NCI-H526 treated with DMSO at 0.1 percent for 48 hours (cell line): ENCODE data around the gene PARM1.

ENCODE experiments used
- DNase-seq: peaks from one replicate; lab custom pipeline; 2025; lab: John Stamatoyannopoulos, UW

PARM1 gene, protein sequence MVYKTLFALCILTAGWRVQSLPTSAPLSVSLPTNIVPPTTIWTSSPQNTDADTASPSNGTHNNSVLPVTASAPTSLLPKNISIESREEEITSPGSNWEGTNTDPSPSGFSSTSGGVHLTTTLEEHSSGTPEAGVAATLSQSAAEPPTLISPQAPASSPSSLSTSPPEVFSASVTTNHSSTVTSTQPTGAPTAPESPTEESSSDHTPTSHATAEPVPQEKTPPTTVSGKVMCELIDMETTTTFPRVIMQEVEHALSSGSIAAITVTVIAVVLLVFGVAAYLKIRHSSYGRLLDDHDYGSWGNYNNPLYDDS

DNA sequence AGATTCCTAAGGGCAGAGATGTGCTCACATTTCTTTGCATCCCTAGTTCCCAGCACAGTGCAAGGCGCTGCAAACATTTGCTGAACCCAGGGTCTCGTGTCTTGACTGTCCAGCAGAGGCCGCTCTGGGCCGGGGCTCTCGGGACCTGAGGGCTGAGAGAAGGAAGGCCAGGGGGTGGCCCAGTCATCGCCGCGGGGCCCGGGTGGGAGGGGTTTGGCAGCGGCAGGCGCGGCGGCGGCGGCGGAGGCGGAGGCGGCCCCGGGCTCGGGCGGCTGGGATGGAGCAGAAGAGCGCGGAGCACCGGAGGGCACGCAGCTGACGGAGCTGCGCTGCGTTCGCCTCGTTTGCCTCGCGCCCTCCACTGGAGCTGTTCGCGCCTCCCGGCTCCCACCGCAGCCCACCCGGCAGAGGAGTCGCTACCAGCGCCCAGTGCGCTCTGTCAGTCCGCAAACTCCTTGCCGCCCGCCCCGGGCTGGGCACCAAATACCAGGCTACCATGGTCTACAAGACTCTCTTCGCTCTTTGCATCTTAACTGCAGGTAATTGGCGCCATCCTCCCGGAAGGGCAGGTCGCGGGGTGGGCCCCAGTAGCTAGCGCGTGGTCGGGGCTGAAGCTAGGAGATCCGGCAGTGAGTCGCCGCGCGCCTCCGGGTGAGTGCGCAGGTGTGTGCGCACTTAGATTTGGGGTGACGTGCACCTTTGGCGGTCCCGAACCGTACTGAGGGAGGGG, at the start of gene PARM1:
Gene PARM1, plus strand, starts transcription at position 285 of the 730 bp plus-strand sequence. Its CDS starts 212 bp downstream, at position 497.
- peak; percentile 41 for DNase-seq

DNA sequence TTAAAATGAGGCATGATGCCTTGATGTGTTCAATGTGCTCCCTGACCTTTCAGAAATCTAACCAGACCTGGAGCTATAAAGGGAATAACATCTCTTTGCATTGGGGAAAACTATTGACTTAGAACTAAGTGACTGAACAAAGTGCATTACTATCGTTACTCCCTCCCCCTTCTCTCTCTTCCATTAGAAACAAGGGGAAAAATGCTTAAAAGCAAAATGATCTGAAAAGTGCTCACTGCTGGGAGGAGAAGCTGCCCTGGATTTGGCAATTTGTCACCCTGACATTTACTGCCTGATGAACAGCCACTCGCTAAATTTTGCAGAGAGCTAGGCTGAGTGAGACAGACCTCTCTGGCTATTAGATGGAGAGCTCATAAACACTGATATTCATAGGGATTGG, 48.6 kb upstream of the PARM1 start:
- DNase-seq, result no peak

GRCh38 chr4:74886484-74886883, 46.4 kb upstream of the PARM1 start:
- DNase-seq, result no peak

GRCh38 chr4:74890341-74890740, 42.6 kb upstream of the PARM1 start:
- DNase-seq, result no peak

DNA sequence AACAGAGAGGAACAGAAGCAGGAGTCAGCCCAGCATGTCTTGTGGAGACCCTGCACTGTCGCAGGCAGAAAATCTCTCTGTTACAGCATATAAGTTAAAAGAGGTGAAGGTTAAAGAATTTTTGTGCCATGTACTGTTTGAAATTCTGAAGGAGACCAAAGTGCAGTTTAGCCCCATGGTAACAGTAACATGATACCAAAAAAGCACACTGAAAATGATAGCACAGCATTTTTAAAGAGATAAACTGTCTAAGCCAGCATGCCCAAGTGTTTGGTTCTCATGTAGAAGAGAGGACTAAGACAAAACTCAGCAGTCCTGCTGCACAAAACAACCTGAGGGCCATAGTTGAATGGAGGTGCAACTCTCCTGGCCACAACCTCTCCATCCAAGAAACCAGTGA, 41.9 kb upstream of the PARM1 start:
- no peak for DNase-seq

DNA sequence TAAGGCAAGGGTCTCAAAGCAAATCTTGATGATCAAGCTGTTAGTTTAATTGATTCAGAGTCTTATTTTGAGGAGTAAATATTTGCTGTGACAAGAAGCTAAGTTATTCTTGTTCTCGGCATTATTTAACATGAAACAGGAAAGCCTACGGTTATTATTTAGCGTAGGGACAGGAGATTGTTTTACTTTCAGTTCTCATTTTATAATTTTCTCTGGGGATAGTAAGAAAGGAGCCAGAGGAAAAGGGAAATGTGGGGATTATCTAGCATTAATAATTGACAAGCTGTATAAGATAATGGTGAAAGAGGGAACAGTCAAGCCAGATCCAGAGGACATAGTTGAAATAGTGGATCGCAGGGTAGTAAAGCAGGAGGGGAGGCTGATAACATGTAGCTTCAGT, 39.7 kb upstream of the PARM1 start:
- DNase-seq, result no peak

- DNase-seq, result no peak
Measured at GRCh38 chr4:74896595-74896994, 36.3 kb upstream of the PARM1 start.

DNA sequence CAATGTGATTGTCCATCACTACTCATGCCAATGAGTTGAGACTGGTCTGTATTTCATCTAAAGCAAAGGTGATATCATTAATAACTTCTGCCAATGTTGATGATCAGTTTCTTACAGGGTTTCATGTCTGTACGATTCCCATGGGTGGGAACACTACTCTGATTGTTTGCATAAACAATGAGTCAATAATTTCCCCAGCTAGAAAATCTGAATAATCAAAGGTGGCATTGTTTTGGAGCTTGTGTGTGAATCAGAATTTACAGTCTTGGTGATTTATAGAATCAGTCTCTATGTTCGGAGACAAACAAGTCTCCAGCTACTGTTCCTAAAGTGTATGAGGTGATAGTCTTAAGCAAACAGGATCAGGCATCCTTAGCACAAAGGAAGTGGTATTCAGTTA, 35.5 kb upstream of the PARM1 start:
- no peak for DNase-seq

DNA sequence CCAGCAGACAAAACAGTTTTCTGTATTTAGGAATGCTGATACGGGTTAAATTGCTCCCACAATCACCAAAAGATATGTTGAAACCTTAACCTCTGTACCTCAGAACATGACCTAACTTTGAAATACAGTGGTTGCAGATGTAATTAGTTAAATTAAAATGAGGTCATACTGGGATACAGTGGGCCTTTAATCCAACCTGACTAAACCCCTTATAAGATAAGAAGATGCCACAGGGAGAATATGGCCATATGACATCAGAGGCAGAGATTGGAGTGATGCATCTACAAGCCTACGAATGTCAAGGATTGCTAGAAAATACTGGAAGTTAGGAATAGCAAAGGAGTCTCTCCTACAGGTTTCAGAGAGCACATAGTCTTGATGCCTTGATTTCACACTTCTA, 32.1 kb upstream of the PARM1 start:
- no peak for DNase-seq

DNA sequence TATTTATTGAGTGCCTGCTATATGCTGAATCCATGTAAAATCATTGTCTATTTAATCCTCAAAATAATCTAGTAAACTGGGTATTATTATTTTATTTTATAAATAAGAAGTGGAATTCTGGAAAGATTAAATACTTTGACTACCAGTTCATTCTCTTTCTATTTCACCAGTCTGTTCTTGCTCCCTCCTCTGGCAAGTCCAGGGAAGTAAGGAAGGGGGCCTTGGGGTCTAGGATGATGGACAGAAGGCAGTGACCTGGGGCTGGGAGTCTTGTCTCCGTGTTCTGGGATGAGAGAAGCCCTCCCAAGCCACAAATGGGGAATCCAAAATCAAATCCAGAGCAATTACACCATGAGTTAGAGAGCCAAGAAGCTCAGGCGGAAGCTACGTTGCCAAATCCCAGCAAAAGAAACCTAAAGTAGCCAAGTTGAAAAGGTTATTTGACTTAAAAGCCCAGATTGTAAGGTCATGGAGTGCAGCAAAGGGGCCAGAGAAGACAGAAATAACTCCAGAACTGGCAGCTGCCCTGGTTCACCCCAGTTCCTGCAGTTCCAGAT, 28.3 kb upstream of the PARM1 start:
- DNase-seq, result no peak

- DNase-seq, result no peak
Measured at GRCh38 chr4:74906771-74907170, 26.1 kb upstream of the PARM1 start.

- no peak for DNase-seq
Measured at GRCh38 chr4:74919783-74920182, 13.1 kb upstream of the PARM1 start.

GRCh38 chr4:74920704-74921103, 12.2 kb upstream of the PARM1 start:
- DNase-seq, result no peak

DNA sequence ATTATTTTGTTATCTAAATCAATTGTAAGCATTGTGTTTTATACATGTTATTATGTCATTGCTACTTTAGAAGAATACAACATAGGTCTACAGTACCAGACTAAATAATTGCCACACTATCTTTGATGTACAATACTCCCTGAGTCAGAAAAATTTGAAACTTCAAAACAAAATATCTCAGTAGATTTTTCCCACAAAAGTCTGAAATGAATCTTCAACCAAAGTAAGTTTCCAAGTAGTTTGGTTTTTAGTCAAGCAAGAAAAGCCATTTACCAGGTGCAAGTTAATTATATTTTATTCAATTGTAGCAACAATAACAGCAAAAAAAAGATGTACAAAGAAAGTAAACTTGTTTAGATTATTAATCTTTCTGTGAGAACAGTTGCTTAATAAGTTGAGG, 11.4 kb upstream of the PARM1 start:
- no peak for DNase-seq

DNA sequence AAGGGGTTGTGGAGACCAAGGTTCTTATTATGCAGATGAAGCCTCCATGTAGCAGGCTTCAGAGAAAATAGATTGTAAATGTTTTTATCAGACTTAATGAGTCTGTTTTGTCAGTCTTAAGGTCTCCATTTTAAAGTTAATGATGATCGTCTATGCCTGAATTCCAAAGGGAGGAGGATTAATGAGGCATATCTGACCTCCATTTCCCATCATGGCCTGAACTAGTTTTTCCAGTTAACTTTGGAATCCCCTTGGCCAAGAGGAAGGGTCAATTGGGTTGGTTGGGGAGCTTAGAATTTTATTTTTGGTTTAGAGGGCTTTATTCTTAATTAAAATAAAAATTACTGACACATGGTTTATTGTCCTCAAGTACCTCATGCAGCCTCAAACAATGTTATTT, 6.9 kb upstream of the PARM1 start:
- no peak for DNase-seq

- no peak for DNase-seq
Measured at GRCh38 chr4:74930162-74930561, 2.8 kb upstream of the PARM1 start.

- DNase-seq, result no peak
Measured at GRCh38 chr4:74931376-74931775, 1.5 kb upstream of the PARM1 start.

GRCh38 chr4:74932010-74932409, 906 bp upstream of the PARM1 start:
- no peak for DNase-seq

DNA sequence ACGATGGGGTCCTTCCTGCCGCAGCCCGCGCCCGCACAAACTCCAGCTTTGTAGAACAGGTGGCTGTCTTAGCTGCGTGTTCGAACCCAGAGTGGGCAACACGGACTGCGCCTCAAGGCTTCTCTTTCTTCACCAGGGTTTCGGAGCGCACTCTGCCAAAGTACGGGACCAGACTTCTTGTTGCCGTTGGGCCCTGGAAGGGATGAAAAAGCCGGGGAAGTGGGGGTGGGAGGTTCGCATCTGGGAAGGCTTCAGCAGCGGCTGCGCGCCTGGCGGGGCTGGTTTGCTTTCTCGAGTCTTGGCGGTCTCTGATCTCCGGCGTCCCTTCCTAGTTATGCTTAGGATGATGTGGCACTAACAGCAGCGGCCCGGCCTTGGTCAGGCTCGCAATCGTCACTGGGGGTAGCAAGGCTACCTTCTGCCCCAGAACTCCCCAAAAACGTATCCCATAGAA, 673 bp downstream of the PARM1 start:
- no peak for DNase-seq

DNA sequence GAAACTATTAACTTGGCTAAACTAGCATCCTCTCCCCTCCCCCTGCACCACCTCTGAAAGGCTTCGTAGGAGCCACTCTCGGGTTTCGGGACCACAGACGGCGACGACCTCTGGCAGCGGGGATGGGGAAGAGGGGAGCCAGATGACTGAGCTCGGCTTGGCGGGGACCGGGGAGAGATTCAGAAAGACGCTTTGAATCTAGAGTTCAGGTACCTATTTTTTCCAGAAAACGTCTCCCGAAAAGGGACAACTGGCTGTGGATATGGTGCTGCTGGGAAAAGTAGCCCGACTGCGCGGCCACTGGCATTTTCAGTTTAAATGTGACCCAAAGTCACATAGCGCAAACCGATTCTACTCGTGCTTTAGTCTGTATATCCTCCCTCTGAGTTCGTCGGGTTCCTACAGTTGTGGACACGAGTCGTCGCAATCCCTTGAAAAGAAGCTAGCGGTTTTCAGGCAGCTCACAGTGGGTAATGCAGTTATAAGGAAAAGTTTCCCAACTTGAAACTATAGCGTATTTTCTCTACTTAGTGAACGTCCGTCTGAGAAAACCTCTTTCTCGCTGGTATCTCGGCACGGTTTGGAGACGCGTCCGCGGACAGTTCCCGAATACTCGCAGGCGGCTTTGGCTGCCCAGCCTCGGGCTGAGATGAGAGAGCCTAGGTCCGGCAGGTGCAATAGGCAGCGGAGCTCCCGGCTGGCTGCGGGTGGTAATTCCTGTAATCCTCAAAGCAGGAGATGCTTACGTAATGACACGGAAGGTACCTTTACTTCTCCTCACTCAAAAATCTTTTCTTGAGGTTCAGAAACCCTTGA, 1.3 kb downstream of the PARM1 start:
- peak; percentile 14 for DNase-seq

DNA sequence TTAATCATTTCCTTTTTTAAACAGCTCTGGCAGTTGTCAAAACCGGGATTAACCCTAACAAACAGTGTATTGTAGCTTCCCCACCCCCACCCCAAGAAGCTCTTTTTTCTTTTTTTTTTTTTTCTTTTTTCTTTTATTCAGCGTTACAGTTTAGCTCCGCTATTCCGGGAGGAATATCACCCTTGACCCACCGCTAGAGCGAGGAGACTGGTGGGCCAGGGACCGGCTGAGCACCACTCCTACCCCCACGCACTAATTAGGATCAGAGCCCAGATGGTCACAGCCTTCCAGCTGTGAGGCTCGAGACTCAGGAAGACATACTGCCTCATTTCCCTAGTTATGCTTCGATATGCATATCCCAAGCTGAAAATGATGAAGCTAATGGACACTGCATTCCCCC, 2.0 kb downstream of the PARM1 start:
- no peak for DNase-seq

- DNase-seq, result no peak
Measured at GRCh38 chr4:74941123-74941522, 8.2 kb downstream of the PARM1 start.
